ENCODE results near the gene COBL.

The COBL gene

GRCh38 chr7:51111241-51111940, 205.2 kb downstream of the COBL start:
- DNase-seq = no peak

- DNase-seq = no peak
Measured at GRCh38 chr7:51108134-51108533, 208.5 kb downstream of the COBL start.

- DNase-seq = no peak
Measured at GRCh38 chr7:51104278-51104677, 212.3 kb downstream of the COBL start.

- no peak for DNase-seq
Measured at GRCh38 chr7:51103718-51104117, 212.9 kb downstream of the COBL start.

- no peak for DNase-seq
Measured at GRCh38 chr7:51102828-51103227, 213.8 kb downstream of the COBL start.

- no peak for DNase-seq
Measured at GRCh38 chr7:51101111-51101757, 215.4 kb downstream of the COBL start.

GRCh38 chr7:51090411-51090810, 226.2 kb downstream of the COBL start:
- DNase-seq = no peak

GRCh38 chr7:51085034-51085692, 231.4 kb downstream of the COBL start:
- no peak for DNase-seq

- DNase-seq = no peak
Measured at GRCh38 chr7:51084121-51084520, 232.5 kb downstream of the COBL start.

- DNase-seq = no peak
Measured at GRCh38 chr7:51082940-51083533, 233.6 kb downstream of the COBL start.

GRCh38 chr7:51082096-51082840, 234.3 kb downstream of the COBL start:
- no peak for DNase-seq

- DNase-seq = no peak
Measured at GRCh38 chr7:51081270-51081890, 235.2 kb downstream of the COBL start.

- no peak for DNase-seq
Measured at GRCh38 chr7:51080622-51081269, 235.9 kb downstream of the COBL start.

- no peak for DNase-seq
Measured at GRCh38 chr7:51080216-51080615, 236.4 kb downstream of the COBL start.

GRCh38 chr7:51079494-51079893, 237.1 kb downstream of the COBL start:
- DNase-seq = no peak

- DNase-seq = no peak
Measured at GRCh38 chr7:51078653-51079052, 238.0 kb downstream of the COBL start.

GRCh38 chr7:51077987-51078370, 238.6 kb downstream of the COBL start:
- DNase-seq = peak; percentile 74 to 90

- peak; percentile 36 to 64 for DNase-seq
Measured at GRCh38 chr7:51077316-51077986, 239.2 kb downstream of the COBL start.

- peak; percentile 10 to 18 for DNase-seq
Measured at GRCh38 chr7:51075681-51076580, 240.7 kb downstream of the COBL start.

GRCh38 chr7:51073171-51073570, 243.4 kb downstream of the COBL start:
- DNase-seq = no peak

Measured in inflammatory macrophage treated with lipopolysaccharide for 1 hour (primary cell).